Jurkat, Clone E6-1 (cell line): ENCODE measurements around the gene LRP2.

Source experiments
- DNase-seq: peaks from one replicate; pipeline ENCODE4 v3.0.0-alpha.2; 2011; ENCODE audit warnings: low read depth, low spot score
- H3K4me3 ChIP-seq: 2 replicates; pipeline ENCODE4 v1.5.1; 2011; ENCODE audit warnings: mild to moderate bottlenecking, low read length, control low read depth, moderate library complexity

The LRP2 gene

GRCh38 chr2:169200756-169201155 lies 161.6 kb downstream of the LRP2 start:
- H3K4me3 ChIP-seq: no peak overlapping the region
- no peak for DNase-seq

GRCh38 chr2:169193618-169194017 lies 168.7 kb downstream of the LRP2 start:
- DNase-seq: no peak
- H3K4me3 ChIP-seq: no peak overlapping the region

GRCh38 chr2:169190197-169190775 lies 172.0 kb downstream of the LRP2 start:
- no peak for DNase-seq
- H3K4me3 ChIP-seq: no peak overlapping the region

- DNase-seq: no peak
- no peak overlapping the region for H3K4me3 ChIP-seq
Measured at GRCh38 chr2:169189132-169189531, 173.2 kb downstream of the LRP2 start.

- no peak overlapping the region for H3K4me3 ChIP-seq
- DNase-seq: no peak
Measured at GRCh38 chr2:169185711-169186110, 176.6 kb downstream of the LRP2 start.

GRCh38 chr2:169184074-169184473 lies 178.3 kb downstream of the LRP2 start:
- no peak for DNase-seq
- H3K4me3 ChIP-seq: no peak overlapping the region

- no peak for DNase-seq
Measured at GRCh38 chr2:169182573-169182972, 179.8 kb downstream of the LRP2 start.

GRCh38 chr2:169178804-169179390 lies 183.4 kb downstream of the LRP2 start:
- DNase-seq: no peak
- H3K4me3 ChIP-seq: no peak overlapping the region

More at GRCh38 chr2:169182573-169182972, 179.8 kb downstream of the LRP2 start:
- H3K4me3 ChIP-seq: no peak overlapping the region

GRCh38 chr2:169178364-169178763 lies 184.0 kb downstream of the LRP2 start:
- H3K4me3 ChIP-seq: no peak overlapping the region
- DNase-seq: no peak

- H3K4me3 ChIP-seq: no peak overlapping the region
- no peak for DNase-seq
Measured at GRCh38 chr2:169175112-169175511, 187.2 kb downstream of the LRP2 start.

- no peak for DNase-seq
- no peak overlapping the region for H3K4me3 ChIP-seq
Measured at GRCh38 chr2:169173876-169174275, 188.5 kb downstream of the LRP2 start.

GRCh38 chr2:169172914-169173313 lies 189.4 kb downstream of the LRP2 start:
- H3K4me3 ChIP-seq: no peak overlapping the region
- DNase-seq: no peak

- no peak for DNase-seq
- H3K4me3 ChIP-seq: no peak overlapping the region
Measured at GRCh38 chr2:169172151-169172735, 190.1 kb downstream of the LRP2 start.

- DNase-seq: no peak
- H3K4me3 ChIP-seq: no peak overlapping the region
Measured at GRCh38 chr2:169165791-169166190, 196.5 kb downstream of the LRP2 start.

GRCh38 chr2:169164311-169164710 lies 198.0 kb downstream of the LRP2 start:
- DNase-seq: no peak
- H3K4me3 ChIP-seq: no peak overlapping the region

- DNase-seq: no peak
- no peak overlapping the region for H3K4me3 ChIP-seq
Measured at GRCh38 chr2:169162613-169163012, 199.7 kb downstream of the LRP2 start.

- DNase-seq: no peak
- no peak overlapping the region for H3K4me3 ChIP-seq
Measured at GRCh38 chr2:169160926-169161481, 201.3 kb downstream of the LRP2 start.

GRCh38 chr2:169159686-169160085 lies 202.6 kb downstream of the LRP2 start:
- DNase-seq: no peak
- no peak overlapping the region for H3K4me3 ChIP-seq

GRCh38 chr2:169158874-169159273 lies 203.5 kb downstream of the LRP2 start:
- H3K4me3 ChIP-seq: no peak overlapping the region
- DNase-seq: no peak

GRCh38 chr2:169146220-169146619 lies 216.1 kb downstream of the LRP2 start:
- DNase-seq: no peak
- no peak overlapping the region for H3K4me3 ChIP-seq

GRCh38 chr2:169143998-169144397 lies 218.3 kb downstream of the LRP2 start:
- no peak for DNase-seq
- no peak overlapping the region for H3K4me3 ChIP-seq
